Islet precursor cell (in vitro differentiated cells): Measurements from ENCODE around the gene PPM1F.
"Not testable (repeated sequence)": the region's sequence is repeated elsewhere in the genome, so short reads cannot be mapped to it uniquely, and the experiment has no call there.

Experiments
- DNase-seq: peaks from one replicate; pipeline ENCODE4 v3.0.0-alpha.2; 2018

PPM1F gene

GRCh38 chr22:21918466-21919185 is 34.0 kb downstream of the PPM1F start:
- DNase-seq: no peak

- no peak for DNase-seq
These were observed 34.7 kb downstream of the PPM1F start for GRCh38 chr22:21917959-21918261.

DNA sequence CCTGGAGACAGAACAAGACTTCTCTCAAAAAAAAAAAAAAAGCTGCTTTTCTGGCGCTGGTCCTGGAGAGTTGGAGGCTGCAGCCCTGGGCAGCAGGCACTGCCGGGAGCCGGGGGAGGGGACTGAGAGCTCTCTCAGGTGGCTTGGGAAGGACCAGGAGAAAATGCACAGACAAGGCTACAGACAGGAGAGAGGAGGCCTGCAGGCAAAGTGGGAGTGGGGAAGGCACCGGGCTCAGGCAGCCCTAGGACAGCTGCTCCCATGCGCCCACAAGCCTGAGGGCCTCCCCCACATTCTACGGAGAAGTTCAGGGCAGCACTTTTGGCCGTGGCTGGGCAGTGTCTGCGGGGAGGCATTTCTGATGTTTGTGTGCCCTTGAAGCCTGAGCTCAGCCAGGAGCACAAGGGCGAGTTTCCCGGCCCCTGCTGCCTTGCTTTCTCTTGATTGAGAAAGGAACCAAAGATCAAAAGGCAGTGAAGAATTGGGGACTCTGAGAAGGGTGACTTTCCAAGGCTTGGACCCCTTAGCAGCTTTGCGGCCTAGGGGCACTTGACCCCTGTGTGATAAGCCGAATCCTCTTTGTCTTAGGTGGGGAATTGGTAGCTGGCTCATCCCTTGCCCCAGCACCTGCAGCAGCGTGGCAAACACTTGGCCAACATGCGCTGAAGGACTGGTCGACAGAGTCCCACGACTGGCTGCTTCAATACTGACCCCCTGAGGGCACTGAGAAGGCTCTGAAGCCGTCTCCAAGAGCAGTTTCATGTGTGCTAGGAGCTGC is 35.3 kb downstream of the PPM1F start:
- DNase-seq: peak; percentile 80

DNA sequence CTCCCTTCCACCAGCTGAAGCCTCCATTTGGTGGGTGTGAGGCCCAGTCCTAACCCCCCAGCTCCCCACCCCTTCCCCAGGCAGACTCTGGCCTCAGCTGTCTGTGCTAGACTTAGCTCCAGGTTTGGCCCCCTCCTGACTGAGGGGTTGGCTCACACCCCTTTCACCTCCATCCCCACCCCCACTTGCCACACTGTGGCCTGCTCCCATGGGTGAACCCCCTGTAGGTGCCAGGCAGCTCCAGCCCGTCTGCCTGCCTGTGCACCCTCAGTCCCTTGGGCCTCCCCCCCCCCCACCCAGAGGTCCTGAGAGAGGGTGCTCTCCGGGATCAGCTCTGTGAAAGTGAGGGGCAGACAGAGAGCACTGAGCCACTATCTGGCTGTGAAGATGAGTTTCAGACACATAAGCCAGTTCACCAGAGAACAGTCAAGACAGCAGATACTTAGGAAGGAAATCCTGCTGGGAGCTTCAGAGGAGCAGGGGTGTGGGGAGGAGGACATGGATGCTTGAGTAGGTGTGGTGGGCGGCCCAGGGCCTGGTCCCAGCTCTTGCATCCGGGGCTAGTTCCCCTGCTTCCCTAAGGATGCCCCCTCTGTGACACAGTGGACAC is 36.2 kb downstream of the PPM1F start:
- no peak for DNase-seq

DNA sequence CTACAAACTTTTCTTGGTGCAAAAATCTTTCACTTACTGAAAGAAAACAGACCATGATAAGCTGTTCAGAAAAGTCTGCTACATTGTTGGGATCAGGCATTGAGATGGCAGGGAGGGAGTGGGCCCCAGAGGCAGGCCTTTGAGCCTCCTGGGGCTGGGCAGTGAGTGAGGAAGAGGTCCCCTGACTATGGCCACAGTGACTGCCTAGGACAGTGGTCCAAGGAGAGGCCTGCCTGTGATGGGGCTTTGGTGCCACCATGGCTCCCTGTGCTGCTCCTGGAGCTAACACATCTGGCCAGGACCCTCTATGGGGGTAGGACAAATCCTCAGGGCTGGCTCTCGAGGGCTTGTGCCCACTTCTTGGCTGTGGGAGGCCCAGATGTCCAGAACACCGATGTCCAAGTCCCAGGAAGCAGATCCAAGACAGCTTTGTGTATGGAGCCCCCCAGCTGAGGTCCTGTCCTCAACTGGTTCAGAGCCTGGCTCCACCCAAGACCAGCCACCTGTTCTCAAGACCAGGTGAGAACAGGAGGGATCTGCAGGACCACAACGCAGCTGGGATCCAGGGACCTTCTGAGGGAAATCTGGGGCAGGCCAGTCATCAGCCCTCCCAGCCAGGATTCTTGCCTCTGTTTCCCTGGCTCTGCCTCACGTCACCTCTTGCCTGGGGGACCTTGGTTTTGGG is 36.9 kb downstream of the PPM1F start:
- no peak for DNase-seq

DNA sequence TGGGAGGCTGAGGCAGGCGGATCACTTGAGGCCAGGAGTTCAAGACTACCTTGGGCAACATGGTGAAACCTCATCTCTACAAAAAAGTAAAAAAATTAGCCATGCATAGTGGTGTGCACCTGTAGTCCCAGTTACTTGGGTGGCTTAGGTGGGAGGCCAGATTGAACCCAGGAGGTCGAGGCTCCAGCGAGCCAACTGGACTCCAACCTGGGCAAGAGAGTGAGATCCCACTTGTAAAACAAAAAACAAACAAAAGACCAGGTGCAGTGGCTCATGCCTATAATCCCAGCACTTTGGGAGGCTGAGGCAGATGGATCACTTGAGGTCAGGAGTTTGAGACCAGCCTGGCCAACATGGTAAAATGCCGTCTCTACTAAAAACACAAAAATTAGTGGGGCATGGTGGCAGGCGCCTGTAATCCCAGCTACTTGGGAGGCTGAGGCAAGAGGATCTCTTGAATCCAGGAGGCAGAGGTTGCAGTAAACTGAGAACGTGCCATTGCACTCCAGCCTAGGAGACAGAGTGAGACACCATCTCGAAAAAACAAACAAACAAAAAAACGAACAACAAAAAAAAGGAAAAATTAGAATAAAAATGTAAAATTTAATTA is 38.5 kb downstream of the PPM1F start:
- DNase-seq: not testable (repeated sequence)

GRCh38 chr22:21910367-21910766 is 42.3 kb downstream of the PPM1F start:
- not testable (repeated sequence) for DNase-seq

- no peak for DNase-seq
These were observed 42.8 kb downstream of the PPM1F start for GRCh38 chr22:21909871-21910270.

GRCh38 chr22:21907638-21908522 is 44.8 kb downstream of the PPM1F start:
- DNase-seq: no peak

GRCh38 chr22:21905234-21905633 is 47.4 kb downstream of the PPM1F start:
- DNase-seq: not testable (repeated sequence)

- DNase-seq: no peak
These were observed 48.3 kb downstream of the PPM1F start for GRCh38 chr22:21904250-21904789.

- DNase-seq: no peak
These were observed 49.4 kb downstream of the PPM1F start for GRCh38 chr22:21903283-21903682.

DNA sequence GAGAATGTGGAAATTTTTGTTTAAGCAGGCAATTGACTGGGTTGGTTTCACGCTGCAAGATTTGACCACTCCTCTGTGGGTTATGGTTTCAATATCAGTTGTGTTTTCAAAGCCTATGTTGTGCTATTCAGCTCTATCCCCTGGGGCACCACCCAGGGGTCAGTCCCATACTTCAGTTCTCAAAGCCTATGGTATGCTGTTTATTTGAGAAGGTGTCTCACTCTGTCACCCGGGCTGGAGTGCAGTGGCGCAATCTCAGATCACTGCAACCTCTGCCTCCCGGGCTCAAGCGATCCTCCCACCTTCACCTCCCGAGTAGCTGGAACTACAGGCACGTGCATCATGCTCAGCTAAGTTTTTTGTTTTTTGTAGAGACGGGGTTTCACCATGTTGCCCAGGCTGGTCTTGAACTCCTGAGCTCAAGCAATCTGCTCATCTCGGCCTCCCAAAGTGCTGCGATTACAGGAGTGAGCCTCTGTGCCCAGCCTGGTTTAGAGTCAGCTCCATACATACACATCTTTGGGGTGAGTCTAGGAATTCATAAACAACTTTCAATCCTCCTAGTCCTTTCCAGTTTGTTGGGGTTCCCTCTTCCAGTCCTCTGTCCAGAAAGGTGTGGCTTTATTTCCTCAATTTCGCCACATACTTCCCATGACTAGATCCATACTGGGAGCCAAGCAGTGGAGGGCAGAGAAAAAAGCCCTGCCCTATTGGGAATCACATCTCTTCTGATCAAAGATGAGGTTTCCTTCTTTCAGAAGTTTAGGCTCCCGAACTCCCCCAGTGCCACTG is 50.2 kb downstream of the PPM1F start:
- DNase-seq: no peak

GRCh38 chr22:21898354-21898896 is 54.2 kb downstream of the PPM1F start:
- DNase-seq: no peak

GRCh38 chr22:21896951-21897513 is 55.6 kb downstream of the PPM1F start:
- no peak for DNase-seq

GRCh38 chr22:21896275-21896674 is 56.4 kb downstream of the PPM1F start:
- DNase-seq: not testable (repeated sequence)

DNA sequence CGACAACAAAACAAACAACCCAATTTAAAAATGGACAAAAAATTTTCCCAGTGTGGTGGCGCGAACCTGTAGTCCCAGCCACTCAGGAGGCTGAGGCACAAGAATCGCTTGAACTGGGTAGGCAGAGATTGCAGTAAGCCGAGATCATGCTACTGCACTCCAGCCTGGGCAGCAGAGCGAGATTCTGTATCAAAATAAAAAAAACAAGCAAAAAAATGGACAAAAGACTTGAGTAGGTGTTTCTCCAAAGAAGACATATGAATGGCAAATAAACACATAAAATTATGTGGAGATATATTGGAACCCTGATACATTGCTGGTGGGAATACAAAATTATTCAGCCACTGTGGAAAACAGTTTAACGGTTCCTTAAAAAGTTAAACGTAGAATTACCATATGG is 57.8 kb downstream of the PPM1F start:
- DNase-seq: no peak

GRCh38 chr22:21889251-21889990 is 63.2 kb downstream of the PPM1F start:
- DNase-seq: no peak

- no peak for DNase-seq
These were observed 64.8 kb downstream of the PPM1F start for GRCh38 chr22:21887841-21888240.
